C1 segment of cervical spinal cord (tissue), 14 donors: ENCODE results near the gene PMEL.
"Not testable (repeated sequence)": the region's sequence is repeated elsewhere in the genome, so short reads cannot be mapped to it uniquely, and the experiment has no call there.

Experiments used
- DNase-seq, 14 donors: peaks; one replicate each; lab custom pipeline; 2025; lab: John Stamatoyannopoulos, UW

Gene PMEL

DNA sequence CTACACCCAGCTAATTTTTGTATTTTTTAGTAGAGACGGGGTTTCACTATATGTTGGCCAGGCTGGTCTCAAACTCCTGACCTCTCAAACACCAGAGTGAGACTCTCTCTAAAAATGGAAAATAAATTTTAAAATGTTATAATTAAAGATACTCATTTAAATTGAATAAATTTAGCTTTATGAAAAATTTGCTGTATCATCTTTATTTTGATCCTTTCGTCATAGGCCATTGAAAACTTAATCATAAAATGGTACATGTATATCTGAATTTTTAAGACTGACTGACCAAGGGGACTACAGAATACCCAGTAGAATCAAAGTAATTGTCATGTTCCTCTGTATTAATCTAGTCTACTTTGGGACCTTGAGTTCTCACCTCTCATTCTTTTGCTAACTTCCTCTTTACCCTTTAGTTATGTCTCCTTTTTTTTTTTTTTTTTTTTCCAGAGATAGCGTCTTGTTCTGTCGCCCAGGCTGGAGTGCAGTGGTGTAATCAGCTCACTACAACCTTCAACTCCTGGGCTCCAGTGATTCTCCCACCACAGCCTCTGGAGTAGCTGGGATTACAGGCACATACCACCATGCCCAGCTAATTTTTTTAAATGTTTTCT is 17.5 kb upstream of the PMEL start:
- no peak for DNase-seq

- DNase-seq = no peak
Observed at GRCh38 chr12:55982319-55982936, 16.6 kb upstream of the PMEL start.

DNA sequence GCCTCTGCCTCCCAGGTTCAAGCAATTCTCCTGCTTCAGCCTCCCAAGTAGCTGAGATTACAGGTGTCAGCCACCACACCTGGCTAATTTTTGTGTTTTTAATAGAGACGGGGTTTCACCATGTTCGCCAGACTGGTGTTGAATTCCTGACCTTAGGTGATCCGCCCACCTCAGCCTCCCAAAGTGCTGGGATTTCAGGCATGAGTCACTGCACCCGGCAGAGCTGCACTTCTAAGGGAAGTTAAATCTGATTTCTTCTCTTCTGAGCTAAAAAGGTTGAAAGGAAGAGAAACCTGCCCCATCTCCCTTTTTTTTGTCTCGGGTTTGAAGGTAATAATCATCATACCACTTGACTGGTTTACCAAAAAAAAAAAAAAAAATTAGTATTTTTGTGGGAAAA is 16.0 kb upstream of the PMEL start:
- not testable (repeated sequence) for DNase-seq

DNA sequence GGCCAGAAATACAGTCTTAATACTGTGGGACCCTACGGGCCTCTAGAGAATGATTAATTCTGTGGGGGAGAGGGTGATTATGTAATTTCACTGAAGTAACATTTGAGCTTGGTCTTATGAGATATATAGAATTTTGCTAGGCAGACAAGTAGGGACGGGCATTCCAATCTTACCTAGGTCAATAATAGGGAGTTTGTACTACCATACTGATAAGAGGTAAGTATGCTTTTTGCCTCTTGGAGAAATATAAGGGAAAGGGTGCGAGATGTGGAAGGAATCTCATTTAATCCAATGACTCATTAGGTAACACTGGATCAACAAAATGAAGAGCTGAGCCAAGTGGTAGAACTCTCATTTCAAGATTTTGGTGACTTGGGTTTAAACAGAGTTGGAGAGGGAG is 13.2 kb upstream of the PMEL start:
- no peak for DNase-seq

- DNase-seq = no peak
Observed at GRCh38 chr12:55978393-55978792, 12.6 kb upstream of the PMEL start.

DNA sequence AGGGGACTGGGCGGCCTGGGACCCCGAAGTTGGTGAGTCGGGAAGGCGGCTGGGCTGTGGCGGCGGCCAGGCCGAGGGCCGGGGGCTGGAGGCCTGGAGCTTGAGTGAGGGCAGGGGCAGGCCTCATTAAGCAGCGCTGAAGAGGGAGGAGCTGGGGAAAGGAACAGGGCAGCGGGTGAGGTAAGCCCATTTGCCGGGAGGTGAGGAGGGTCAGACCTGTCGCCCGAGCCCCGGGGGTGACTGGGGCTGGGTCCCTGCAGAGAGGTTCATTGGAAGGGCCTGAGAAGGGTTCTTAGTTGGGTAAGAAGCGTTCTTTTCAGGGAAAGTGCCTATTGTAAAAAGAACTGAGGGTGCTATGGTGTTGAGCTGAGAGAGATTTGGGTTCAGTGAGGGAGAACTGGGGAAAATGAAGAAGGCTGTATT is 8.5 kb upstream of the PMEL start:
- peak in 1 of 14 donors; percentile 52 for DNase-seq

DNA sequence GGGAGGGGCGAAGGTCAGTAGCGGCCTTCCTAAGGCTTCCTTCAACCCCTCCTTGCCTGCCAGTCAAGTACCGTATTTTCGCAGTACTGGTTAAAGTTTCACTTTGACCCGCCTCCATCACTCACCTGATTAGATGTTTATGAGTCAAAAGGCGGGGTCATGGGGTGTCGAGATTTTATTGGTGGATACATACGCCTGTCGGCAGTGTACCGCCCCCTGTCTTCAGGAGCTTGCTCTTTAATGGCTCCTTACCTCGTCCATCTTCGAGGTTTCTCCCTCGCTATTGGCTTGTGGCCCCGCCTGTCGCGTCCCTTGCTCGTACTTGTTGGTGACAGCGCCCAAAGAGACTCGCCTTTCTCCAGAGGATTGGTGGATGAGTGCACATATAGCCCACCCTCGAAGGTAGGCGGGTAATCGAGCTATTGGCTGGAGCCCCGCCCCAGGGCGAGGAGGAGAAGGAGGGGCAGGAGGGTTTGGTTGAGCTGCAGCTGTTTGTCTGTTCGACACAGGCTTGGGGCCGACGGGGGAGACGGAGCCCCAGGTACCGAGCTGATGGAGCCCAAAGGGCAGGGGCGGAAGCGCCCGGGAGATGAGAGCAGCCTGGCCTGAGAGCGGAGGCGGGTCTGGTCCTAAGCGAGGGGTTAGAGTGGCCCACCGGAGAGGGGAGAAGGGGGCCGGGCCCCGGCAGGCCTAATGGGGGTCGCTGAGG is 7.9 kb upstream of the PMEL start, which contains the start of gene RAB5B:
TSS of gene RAB5B (plus strand) at position 480 of the 709 bp plus-strand sequence. CDS start 12,883 bp downstream, outside the sequence.
- peak; percentile 83 to 100 (median 98) for DNase-seq

- DNase-seq = peak in 1 of 14 donors; percentile 39
Observed at GRCh38 chr12:55972911-55973598, 7.2 kb upstream of the PMEL start.

- DNase-seq = no peak
Observed at GRCh38 chr12:55972456-55972855, 6.6 kb upstream of the PMEL start.

GRCh38 chr12:55972042-55972441 is 6.2 kb upstream of the PMEL start:
- no peak for DNase-seq

GRCh38 chr12:55970775-55971174 is 4.9 kb upstream of the PMEL start:
- DNase-seq = no peak

DNA sequence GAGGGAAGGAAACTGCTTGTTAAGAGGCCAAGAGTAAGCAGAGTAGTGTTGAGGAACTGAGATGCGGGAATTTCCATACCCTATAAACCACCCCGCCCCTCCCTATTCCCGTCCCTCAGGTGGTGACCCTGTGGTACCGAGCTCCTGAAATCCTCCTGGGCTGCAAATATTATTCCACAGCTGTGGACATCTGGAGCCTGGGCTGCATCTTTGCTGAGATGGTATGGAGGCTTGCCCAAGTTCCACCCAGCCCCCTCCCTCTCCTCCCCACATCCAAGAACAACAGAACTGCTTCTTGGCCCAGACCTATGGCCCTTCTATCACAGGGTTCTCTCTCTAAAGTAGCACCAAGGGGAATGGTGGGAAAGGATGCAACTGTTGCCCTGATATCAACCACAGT is 3.5 kb upstream of the PMEL start:
- no peak for DNase-seq

DNA sequence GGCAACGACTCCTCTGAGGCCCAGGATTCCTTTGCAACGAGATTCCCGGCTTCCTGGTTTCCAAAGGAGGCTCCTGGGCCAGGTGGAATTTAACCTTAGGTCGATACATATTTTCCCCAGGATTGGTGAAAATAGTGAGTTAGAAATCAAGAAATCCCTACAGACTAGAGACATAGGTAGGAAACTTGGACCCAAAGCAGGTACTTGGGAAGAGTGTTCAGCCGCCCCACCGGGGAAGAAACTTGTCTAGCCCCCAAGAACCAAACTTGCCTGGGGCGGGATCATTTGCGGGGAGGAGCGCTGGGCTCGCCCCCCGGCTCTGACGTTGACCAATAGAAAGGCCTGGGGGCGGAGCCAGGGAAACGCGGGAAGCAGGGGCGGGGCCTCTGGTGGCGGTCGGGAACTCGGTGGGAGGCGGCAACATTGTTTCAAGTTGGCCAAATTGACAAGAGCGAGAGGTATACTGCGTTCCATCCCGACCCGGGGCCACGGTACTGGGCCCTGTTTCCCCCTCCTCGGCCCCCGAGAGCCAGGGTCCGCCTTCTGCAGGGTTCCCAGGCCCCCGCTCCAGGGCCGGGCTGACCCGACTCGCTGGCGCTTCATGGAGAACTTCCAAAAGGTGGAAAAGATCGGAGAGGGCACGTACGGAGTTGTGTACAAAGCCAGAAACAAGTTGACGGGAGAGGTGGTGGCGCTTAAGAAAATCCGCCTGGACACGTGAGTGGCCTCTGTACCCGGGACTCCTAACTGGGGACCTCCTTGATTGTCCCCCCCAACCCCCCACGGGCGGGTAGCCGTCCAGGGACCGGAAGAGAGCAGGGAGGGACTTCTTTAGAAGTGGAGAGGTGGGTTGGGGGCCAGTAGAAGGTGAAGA is 803 bp upstream of the PMEL start, which contains the start of gene CDK2:
TSS of gene CDK2 (plus strand) at position 423 of the 874 bp plus-strand sequence. CDS start at position 602, 179 bp downstream.
- DNase-seq = peak; percentile 15 to 80 (median 64)

GRCh38 chr12:55965240-55965639 is 602 bp downstream of the PMEL start:
- no peak for DNase-seq

DNA sequence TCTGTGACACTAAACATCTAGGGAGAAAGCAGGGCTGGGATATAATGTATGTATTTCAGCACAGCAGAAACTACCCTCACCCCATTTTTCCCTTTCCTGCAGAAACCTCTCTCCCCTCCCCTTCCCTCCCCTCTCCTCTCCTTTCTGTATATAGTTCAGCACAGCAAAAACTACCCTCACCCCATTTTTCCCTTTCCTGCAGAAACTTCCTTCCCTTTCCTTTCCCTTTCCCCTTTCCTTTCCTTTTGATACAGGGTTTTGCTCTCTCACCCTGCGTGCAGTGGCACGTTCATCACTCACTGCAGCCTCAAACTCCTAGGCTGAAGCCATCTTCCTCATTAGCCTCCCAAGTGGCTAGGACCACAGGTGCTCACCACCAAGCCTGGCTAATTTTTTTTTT is 2.1 kb downstream of the PMEL start:
- no peak for DNase-seq

DNA sequence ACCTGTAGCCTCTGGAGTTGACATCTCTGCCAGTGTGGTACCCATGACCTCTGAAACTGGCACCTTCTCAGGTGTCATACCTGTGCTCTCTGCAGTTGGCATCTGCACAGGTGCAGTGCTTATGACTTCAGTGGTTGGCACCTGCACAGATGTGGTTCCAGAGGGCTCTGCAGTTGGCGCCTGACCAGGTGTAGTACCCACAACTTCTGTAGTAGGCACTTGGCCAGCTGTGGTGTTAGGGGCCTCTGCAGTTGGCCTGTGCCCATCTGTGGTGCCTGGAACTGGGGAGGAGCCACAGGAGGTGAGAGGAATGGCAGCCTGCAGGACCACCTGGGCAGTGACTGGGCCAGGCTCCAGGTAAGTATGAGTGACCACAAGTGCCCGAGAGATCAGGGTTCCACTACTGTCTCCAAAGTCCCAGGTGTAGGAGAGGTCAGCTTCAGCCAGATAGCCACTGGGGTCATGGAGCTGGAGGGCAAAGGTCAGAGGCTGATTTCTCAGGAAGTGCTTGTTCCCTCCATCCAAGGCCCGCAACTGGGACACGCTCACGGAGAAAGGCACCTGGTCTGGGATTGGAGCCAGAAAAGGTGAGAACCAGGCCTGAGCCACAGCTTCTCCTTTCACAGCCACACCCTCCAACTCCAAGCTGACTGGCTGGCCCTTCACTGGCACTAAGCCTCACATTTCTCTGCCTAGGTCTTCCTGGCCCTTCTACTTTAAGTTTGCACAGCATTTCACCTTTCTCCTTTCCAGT is 8.6 kb downstream of the PMEL start:
- DNase-seq = no peak

GRCh38 chr12:55955800-55956508 is 9.9 kb downstream of the PMEL start:
- DNase-seq = no peak

DNA sequence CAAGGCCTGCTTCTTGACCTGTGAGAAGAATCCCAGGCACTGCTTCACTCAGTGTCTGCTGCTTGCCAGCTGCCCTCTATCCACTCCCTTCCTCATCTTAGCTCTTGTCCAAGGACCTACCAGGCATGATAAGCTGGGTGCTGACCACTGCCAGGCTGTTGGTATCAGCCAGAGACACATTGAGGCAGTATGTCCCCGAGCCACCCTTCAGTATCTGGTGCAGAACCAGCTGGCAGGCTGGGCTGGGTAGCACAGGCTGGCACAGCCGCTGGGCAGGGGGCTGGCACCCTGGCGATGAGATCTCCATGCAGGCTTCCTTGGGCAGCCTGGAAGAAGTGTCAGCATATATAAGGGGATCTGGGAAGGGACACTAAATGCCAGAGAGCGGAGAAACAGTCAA is 10.5 kb downstream of the PMEL start:
- DNase-seq = no peak

- no peak for DNase-seq
Observed at GRCh38 chr12:55946553-55946952, 19.3 kb downstream of the PMEL start.
